ENCODE data around the gene MARF1.

The MARF1 gene

GRCh38 chr16:15599303-15600070 lies 43.5 kb downstream of the MARF1 start:
- Histone ChIP-seq H3K9me3 (ENCODE audit: control insufficient read depth in 2 of 2, low read length in 2 of 2) (no peaks in the 10 kb centered on the region), H3K27ac (ENCODE audit: low read length) (no peak overlapping the region), H3K4me3 (ENCODE audit: low read length in 2 of 2) (no peak overlapping the region), H3K36me3 (ENCODE audit: control insufficient read depth in 2 of 2, insufficient read depth in 2 of 2, low read length in 2 of 2) (peaks cover 71 to 80% of the 10 kb centered on the region in 2 donors), H3K27me3 (ENCODE audit: control insufficient read depth in 1 of 2, insufficient read depth in 2 of 2, low read length in 2 of 2) (no peaks in the 10 kb centered on the region), H3K9ac (ENCODE audit: low read length in 2 of 2) (no peak overlapping the region), H3K4me1 (ENCODE audit: control insufficient read depth, insufficient read depth, low read length) (no peaks in the 10 kb centered on the region)

- no peaks in the 10 kb centered on the region for H3K27me3 ChIP-seq (ENCODE audit: control insufficient read depth in 1 of 2, insufficient read depth in 2 of 2, low read length in 2 of 2)
- peaks cover 65 to 73% of the 10 kb centered on the region in 2 donors for H3K36me3 ChIP-seq (ENCODE audit: control insufficient read depth in 2 of 2, insufficient read depth in 2 of 2, low read length in 2 of 2)
- no peak overlapping the region for H3K27ac ChIP-seq (ENCODE audit: low read length)
- H3K4me3 ChIP-seq (ENCODE audit: low read length in 2 of 2) = no peak overlapping the region
- no peaks in the 10 kb centered on the region for H3K9me3 ChIP-seq (ENCODE audit: control insufficient read depth in 2 of 2, low read length in 2 of 2)
- no peak overlapping the region for H3K9ac ChIP-seq (ENCODE audit: low read length in 2 of 2)
- no peaks in the 10 kb centered on the region for H3K4me1 ChIP-seq (ENCODE audit: control insufficient read depth, insufficient read depth, low read length)
Observed at GRCh38 chr16:15598648-15599190, 44.2 kb downstream of the MARF1 start.

DNA sequence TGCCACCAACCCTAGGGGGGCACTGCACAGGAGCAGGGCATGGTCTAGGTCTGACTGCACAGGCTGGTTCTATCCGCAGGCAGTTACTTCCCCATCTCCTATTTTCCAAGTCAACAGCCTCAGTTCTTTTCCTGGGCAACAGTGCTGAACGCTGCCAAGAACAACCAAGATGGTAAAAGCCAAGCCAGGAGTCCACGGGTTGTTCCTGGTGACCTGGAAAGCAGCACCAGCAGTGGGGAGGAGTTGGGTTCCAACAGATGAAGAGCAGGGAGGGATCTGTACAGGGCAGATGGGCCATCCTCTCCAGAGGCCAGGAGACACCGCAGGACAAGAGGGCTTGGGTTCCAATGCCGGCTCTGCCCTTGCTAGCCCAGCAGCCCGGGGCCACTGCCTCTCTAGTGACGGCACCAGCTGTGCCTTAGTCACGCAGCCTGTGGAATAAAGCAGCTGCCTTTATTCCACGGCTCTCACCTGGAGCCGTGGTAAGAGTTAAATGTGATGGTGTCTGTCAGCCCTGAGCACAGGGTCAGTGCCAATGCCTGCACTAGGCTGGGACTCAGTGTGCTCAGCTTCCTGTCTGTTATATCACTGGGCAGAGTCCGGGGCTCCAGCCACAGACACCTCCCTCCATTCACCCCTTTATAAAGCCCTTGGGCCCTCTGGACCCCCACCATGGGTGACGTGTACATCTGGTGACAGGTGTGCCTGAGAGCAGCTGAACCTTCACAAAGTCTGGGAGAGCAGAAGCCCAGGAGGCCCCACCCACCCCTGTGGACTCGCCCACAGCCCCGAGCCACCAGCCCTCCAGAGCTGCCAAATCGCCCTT lies 44.9 kb downstream of the MARF1 start:
- no peak overlapping the region for H3K9ac ChIP-seq (ENCODE audit: low read length in 2 of 2)
- no peak overlapping the region for H3K27ac ChIP-seq (ENCODE audit: low read length)

DNA sequence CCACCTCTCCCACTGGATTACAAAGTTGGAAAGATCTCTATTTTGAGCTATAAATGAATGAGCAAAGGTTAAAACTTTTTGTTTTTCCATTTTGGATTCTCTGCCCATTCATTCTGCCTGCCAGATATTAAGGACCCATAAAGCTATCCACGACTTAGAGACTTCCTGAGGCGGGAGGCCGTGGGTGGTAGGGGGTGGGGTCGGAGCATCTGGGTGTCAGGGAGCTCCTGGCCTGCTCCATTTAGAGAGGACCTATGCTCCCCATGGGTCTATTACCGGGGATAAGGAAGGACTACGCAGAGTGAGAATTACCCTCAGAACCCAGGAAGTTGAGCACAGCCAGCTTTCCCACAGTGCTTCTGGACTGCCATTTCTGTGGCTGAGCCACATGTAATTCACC lies 45.8 kb downstream of the MARF1 start:
- no peaks in the 10 kb centered on the region for H3K4me1 ChIP-seq (ENCODE audit: control insufficient read depth, insufficient read depth, low read length)
- H3K27me3 ChIP-seq (ENCODE audit: control insufficient read depth in 1 of 2, insufficient read depth in 2 of 2, low read length in 2 of 2) = no peaks in the 10 kb centered on the region
- H3K9me3 ChIP-seq (ENCODE audit: control insufficient read depth in 2 of 2, low read length in 2 of 2) = no peaks in the 10 kb centered on the region
- no peak overlapping the region for H3K4me3 ChIP-seq (ENCODE audit: low read length in 2 of 2)
- H3K9ac ChIP-seq (ENCODE audit: low read length in 2 of 2) = no peak overlapping the region
- H3K36me3 ChIP-seq (ENCODE audit: control insufficient read depth in 2 of 2, insufficient read depth in 2 of 2, low read length in 2 of 2) = peaks cover 57 to 58% of the 10 kb centered on the region in 2 donors
- no peak overlapping the region for H3K27ac ChIP-seq (ENCODE audit: low read length)

More for the DNA sequence above, 44.9 kb downstream of the MARF1 start:
- Histone ChIP-seq H3K36me3 (ENCODE audit: control insufficient read depth in 2 of 2, insufficient read depth in 2 of 2, low read length in 2 of 2) (peaks cover 64 to 67% of the 10 kb centered on the region in 2 donors), H3K4me3 (ENCODE audit: low read length in 2 of 2) (no peak overlapping the region), H3K4me1 (ENCODE audit: control insufficient read depth, insufficient read depth, low read length) (no peaks in the 10 kb centered on the region), H3K9me3 (ENCODE audit: control insufficient read depth in 2 of 2, low read length in 2 of 2) (no peaks in the 10 kb centered on the region), H3K27me3 (ENCODE audit: control insufficient read depth in 1 of 2, insufficient read depth in 2 of 2, low read length in 2 of 2) (no peaks in the 10 kb centered on the region)

DNA sequence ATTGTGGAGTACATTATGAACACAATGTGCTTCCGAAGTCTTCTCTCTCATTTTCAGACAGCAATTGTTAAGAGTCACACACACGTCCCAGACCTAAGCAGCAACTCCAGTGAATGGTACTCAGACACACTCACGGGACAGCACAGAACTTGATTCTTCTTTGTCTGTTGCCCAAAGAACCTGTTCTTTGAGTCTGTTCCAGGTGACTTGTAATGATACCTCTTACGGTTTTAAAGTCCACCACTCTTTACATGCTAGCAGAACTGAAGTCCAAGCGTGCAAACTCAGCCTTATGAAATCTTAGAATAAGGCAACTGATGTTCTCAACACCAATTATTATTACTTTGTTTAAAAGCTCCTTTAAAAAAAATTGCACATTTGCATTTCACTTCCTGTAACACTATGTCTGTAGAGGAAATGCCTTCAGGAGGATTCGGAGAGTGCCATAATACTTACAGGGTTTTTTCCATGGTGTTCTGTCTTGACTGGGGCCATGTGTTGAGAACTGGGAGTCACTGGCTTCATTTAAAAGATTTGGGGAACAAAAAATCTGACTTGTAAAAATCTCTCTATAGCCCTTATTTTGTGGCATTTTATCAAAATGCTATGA lies 48.1 kb downstream of the MARF1 start:
- Histone ChIP-seq H3K9me3 (ENCODE audit: control insufficient read depth in 2 of 2, low read length in 2 of 2) (no peaks in the 10 kb centered on the region), H3K27me3 (ENCODE audit: control insufficient read depth in 1 of 2, insufficient read depth in 2 of 2, low read length in 2 of 2) (no peaks in the 10 kb centered on the region), H3K36me3 (ENCODE audit: control insufficient read depth in 2 of 2, insufficient read depth in 2 of 2, low read length in 2 of 2) (peaks cover 35 to 36% of the 10 kb centered on the region in 2 donors), H3K27ac (ENCODE audit: low read length) (no peak overlapping the region), H3K9ac (ENCODE audit: low read length in 2 of 2) (no peak overlapping the region), H3K4me3 (ENCODE audit: low read length in 2 of 2) (no peak overlapping the region), H3K4me1 (ENCODE audit: control insufficient read depth, insufficient read depth, low read length) (no peaks in the 10 kb centered on the region)

DNA sequence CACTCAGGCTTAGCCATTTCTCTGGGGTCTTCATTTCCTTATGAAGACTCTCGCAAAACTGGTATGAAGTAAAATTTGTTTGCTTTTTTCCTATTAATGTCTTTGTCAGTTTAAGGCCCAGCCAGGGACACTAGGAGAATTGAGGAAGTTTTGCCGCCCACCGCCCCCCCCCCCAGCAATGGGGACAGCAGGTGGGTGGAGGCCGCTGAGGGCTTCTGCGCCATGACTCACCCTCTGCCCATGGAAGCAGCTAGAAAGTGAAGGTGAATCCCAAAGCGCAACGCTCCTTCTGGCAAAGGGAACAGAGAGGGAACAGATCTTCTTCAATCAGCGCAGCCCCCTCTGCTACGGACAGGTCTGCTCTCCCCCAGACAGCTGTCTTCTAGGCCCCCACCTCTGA lies 49.7 kb downstream of the MARF1 start:
- H3K4me1 ChIP-seq (ENCODE audit: control insufficient read depth, insufficient read depth, low read length) = no peaks in the 10 kb centered on the region
- no peaks in the 10 kb centered on the region for H3K27me3 ChIP-seq (ENCODE audit: control insufficient read depth in 1 of 2, insufficient read depth in 2 of 2, low read length in 2 of 2)
- no peaks in the 10 kb centered on the region for H3K9me3 ChIP-seq (ENCODE audit: control insufficient read depth in 2 of 2, low read length in 2 of 2)
- no peak overlapping the region for H3K27ac ChIP-seq (ENCODE audit: low read length)
- no peak overlapping the region for H3K4me3 ChIP-seq (ENCODE audit: low read length in 2 of 2)
- H3K36me3 ChIP-seq (ENCODE audit: control insufficient read depth in 2 of 2, insufficient read depth in 2 of 2, low read length in 2 of 2) = peaks cover 24 to 29% of the 10 kb centered on the region in 2 donors
- H3K9ac ChIP-seq (ENCODE audit: low read length in 2 of 2) = no peak overlapping the region

GRCh38 chr16:15592324-15592723 lies 50.6 kb downstream of the MARF1 start:
- Histone ChIP-seq H3K4me1 (ENCODE audit: control insufficient read depth, insufficient read depth, low read length) (no peaks in the 10 kb centered on the region), H3K9me3 (ENCODE audit: control insufficient read depth in 2 of 2, low read length in 2 of 2) (no peaks in the 10 kb centered on the region), H3K27ac (ENCODE audit: low read length) (no peak overlapping the region), H3K27me3 (ENCODE audit: control insufficient read depth in 1 of 2, insufficient read depth in 2 of 2, low read length in 2 of 2) (no peaks in the 10 kb centered on the region), H3K9ac (ENCODE audit: low read length in 2 of 2) (no peak overlapping the region), H3K4me3 (ENCODE audit: low read length in 2 of 2) (no peak overlapping the region), H3K36me3 (ENCODE audit: control insufficient read depth in 2 of 2, insufficient read depth in 2 of 2, low read length in 2 of 2) (peaks cover 16 to 26% of the 10 kb centered on the region in 2 donors)

- Histone ChIP-seq H3K9ac (ENCODE audit: low read length in 2 of 2) (no peak overlapping the region), H3K4me3 (ENCODE audit: low read length in 2 of 2) (no peak overlapping the region), H3K27ac (ENCODE audit: low read length) (no peak overlapping the region), H3K36me3 (ENCODE audit: control insufficient read depth in 2 of 2, insufficient read depth in 2 of 2, low read length in 2 of 2) (peaks cover 20 to 26% of the 10 kb centered on the region in 2 donors), H3K27me3 (ENCODE audit: control insufficient read depth in 1 of 2, insufficient read depth in 2 of 2, low read length in 2 of 2) (no peaks in the 10 kb centered on the region), H3K4me1 (ENCODE audit: control insufficient read depth, insufficient read depth, low read length) (no peaks in the 10 kb centered on the region), H3K9me3 (ENCODE audit: control insufficient read depth in 2 of 2, low read length in 2 of 2) (peaks cover 6 to 12% of the 10 kb centered on the region in 2 donors)
Observed at GRCh38 chr16:15587152-15587825, 55.7 kb downstream of the MARF1 start.

GRCh38 chr16:15586716-15587115 lies 56.2 kb downstream of the MARF1 start:
- Histone ChIP-seq H3K36me3 (ENCODE audit: control insufficient read depth in 2 of 2, insufficient read depth in 2 of 2, low read length in 2 of 2) (peaks cover 21 to 27% of the 10 kb centered on the region in 2 donors), H3K4me1 (ENCODE audit: control insufficient read depth, insufficient read depth, low read length) (no peaks in the 10 kb centered on the region), H3K4me3 (ENCODE audit: low read length in 2 of 2) (no peak overlapping the region), H3K9me3 (ENCODE audit: control insufficient read depth in 2 of 2, low read length in 2 of 2) (peaks cover 6 to 12% of the 10 kb centered on the region in 2 donors), H3K27ac (ENCODE audit: low read length) (no peak overlapping the region), H3K9ac (ENCODE audit: low read length in 2 of 2) (no peak overlapping the region), H3K27me3 (ENCODE audit: control insufficient read depth in 1 of 2, insufficient read depth in 2 of 2, low read length in 2 of 2) (no peaks in the 10 kb centered on the region)

DNA sequence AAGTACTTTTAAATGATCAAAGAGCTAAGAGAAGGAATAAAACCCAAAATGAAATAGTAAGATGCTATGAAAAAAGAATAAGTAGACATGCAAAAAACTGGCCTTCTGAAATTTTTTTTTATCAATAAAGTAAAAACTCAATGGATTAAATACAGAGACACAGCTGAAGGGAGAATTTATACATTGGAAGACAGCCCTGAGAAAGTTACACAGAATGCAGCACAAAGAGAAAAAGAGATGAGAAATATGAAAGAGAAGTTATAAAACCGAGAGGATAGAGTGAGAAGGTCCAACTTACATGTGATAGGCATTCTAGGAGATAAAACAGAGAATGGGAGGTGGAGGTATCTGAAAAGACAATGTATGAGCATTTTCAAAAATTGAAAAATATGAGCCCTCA lies 57.0 kb downstream of the MARF1 start:
- Histone ChIP-seq H3K4me3 (ENCODE audit: low read length in 2 of 2) (no peak overlapping the region), H3K27me3 (ENCODE audit: control insufficient read depth in 1 of 2, insufficient read depth in 2 of 2, low read length in 2 of 2) (no peaks in the 10 kb centered on the region), H3K27ac (ENCODE audit: low read length) (no peak overlapping the region), H3K36me3 (ENCODE audit: control insufficient read depth in 2 of 2, insufficient read depth in 2 of 2, low read length in 2 of 2) (peaks cover 24 to 35% of the 10 kb centered on the region in 2 donors), H3K4me1 (ENCODE audit: control insufficient read depth, insufficient read depth, low read length) (no peaks in the 10 kb centered on the region), H3K9ac (ENCODE audit: low read length in 2 of 2) (no peak overlapping the region), H3K9me3 (ENCODE audit: control insufficient read depth in 2 of 2, low read length in 2 of 2) (peaks cover 6 to 12% of the 10 kb centered on the region in 2 donors)
